GM20431 (cell line): Measurements from ENCODE around the gene RUNX2.

Source experiments
- in situ Hi-C: fragments of 300-500 bp; cut with MseI, MboI; formaldehyde crosslinking; loops from one replicate; pipeline ENCODE4 v1.15.0; 2020; ENCODE audit warnings: low sequenced_read_pairs; ENCODE audit not compliant: unreplicated experiment

The RUNX2 gene

DNA sequence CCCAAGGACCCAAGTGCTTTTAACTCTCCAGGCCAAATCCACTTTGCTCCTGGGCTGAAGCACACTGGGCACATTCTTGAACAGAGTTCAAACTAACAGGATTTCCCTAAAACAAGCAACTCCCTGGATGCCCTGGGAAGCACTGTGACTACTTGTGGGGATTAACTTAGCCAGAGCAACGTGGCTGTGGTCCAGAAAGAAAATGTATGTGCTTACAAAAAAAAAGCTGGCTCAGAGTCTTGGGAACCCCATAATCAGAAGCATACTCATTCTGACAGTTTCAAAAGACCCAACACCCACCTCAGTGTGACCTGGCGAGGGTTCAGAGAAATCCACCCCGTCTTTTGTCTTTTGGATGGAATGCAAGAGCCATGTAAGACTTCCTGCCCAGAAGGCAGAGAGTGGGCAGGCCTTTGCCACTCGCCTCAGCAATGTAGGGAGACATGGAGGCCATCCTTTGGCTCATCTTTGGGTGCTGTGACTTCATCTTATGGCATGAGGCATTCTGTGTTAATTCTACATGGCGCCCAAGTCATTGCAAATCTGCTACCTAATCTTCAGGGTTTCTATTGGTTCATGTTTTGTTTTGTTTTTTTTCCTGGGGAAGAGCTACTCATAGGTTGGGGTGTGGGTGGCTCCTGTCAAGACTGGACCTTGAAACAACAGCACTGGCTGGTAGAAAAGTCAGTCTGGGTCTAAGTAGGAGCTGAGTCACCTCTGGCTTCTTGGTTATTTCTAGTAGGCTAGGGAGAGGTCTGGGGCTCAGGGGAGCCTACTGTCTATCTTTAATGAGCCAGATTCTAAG, 298.2 kb downstream of the RUNX2 start:
- in situ Hi-C loops: no loop called here

DNA sequence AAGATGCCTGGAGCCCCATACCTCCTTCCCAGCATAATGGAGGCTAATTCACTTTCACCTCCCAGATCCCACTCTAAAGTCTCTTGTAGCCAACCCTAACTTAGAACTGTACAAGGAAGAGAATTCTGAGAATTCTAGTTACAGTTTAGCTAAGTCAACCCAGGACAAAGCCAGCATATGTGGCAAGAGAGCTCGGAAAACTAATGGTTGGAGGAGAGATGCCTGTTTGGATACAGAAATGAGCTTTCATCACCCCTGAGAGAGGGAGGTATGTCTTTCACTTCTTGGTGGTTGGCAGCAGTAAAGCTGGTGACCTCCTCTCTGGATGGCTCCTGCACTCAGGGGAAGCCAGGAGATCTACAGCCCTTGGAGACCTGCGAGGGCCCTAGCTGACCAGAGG, 302.2 kb downstream of the RUNX2 start:
- in situ Hi-C loops: no loop called here

DNA sequence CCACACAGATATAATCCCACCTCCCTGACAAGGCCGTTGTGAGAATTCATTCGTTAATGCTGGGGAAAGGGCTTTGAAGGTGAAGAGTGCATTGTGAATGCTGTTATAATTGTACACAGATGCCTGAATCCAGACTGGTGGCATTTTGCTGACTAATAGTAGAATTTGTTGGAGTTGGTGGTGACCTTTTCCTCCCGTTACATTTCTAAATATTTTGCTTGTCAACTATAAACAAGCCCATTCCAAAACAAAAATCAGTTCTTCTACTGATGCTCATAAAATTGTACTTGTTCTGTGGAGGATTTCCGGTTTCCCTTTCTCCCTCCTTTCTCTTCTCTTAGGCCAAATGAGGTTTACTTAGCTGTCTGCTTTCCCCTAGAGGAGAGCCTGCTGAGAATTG, 302.7 kb downstream of the RUNX2 start:
- in situ Hi-C loops: no loop called here

DNA sequence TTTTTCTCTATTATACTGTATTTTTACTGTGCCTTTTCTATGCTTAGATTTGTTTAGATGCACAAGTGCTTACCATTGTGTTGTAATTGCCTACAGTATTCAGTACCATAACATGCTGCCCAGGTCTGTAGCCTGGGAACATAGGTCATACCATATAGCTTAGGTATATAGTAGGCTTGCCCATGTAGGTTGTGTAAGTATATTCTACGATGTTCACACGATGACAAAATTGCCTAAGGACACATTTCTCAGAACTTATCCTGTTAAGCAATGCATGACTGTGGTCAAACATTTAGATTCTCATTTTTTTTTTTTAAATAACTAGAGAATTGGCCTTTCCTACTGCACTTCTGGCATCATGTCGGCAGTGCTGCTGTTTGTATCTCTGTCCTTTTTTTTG, 303.3 kb downstream of the RUNX2 start:
- in situ Hi-C loops: no loop called here

DNA sequence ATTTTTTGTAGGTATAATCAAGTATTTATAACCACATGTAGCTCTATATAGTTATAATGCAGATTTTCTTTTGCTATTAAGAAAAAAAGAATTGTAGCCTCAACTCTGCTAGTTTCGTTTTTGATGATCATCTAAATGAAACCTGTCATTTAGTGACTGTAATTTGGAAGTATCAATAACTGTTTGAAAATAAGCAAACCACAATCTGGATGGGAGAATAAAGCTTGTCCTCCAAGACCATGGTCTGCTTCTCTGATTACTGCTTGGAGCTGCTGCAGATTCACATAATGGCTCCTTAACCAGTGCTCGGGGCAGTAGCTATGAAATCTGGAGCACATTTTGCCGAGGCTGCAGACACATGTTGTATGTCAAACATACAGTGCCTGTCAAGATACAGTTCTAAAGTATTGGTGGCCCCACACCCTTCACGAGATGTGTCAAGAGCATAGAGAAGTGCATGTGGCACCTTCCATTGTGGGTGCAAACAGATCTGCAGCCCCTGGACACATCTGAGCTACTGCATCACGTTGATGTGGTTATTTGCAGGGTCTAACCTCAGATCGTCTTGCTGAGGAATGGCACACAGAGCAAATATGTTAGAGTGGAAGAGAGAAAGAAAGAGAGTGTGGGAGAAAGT, 305.3 kb downstream of the RUNX2 start:
- in situ Hi-C loops: no loop called here

DNA sequence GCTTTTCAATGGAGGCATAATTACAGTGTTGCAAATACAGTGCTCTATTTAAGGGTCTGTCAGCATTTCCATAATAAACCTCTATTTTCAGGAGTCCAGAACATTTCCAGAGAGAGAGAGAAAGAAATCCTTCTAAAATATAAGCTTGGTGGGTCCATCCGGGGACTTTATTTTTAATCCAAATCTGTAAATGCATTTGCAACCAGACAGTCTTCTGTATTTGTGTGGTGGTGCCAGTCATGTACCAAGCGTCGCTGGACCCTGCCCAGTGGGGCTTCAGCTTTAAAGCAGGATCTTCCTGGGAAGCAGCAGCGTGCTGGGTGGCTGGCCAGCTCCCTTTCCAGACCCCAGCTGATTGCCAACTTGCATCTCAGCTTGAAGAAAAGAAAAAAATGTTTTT, 306.1 kb downstream of the RUNX2 start:
- in situ Hi-C loops: no loop called here

DNA sequence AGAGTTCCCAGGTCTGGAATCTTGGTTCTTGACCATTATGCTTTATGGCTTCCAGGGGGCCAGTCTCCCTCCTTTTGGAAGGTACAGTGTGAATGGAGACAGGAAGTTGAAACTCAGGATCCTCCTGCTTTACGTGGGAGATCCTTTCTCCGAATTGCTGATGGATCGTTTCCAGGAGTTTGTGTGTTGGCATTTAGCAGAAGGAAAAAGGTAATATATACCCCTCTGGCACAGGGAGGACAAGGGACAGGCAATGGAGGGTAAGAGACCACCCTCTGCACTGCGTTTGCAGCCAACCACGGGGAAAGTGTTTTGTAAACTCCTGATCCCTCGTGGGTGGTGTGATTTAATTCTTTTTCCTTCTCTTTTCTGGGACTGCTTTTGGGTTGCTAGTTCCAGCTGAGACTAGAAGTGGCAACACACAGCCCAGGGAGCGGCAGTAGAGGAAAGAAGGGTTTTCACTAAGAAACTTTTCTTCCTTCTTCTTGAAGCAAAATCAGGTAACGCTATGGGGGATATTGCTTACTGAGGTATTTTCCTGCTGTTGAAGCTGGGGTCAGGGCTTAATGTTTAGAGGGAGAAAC, 307.2 kb downstream of the RUNX2 start:
- in situ Hi-C loops: no loop called here

DNA sequence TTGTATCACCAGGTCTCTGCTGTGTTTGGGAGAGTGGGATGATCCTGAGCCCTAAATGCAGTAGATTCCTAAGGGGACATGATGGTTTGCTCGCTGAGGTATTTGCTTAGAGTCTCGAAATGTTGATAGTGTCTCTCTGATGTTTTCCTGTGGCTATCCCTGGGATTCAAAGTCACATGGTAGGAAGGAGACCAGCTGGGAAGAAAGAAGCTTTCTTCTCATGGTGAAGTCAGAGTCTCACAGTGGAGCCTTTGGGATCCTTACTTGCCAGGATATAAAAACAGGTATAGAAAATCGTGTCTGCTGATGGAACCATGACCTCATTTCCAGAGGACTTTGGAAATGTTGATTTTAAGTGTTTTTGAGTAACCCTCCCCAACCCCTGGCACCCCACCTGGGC, 308.9 kb downstream of the RUNX2 start:
- in situ Hi-C loops: no loop called here

- in situ Hi-C loops: no loop called here
Measured at GRCh38 chr6:45637611-45638257, 309.6 kb downstream of the RUNX2 start.

GRCh38 chr6:45640081-45640491, 312.0 kb downstream of the RUNX2 start:
- in situ Hi-C loops: no loop called here

GRCh38 chr6:45640811-45641210, 312.7 kb downstream of the RUNX2 start:
- in situ Hi-C loops: no loop called here

- in situ Hi-C loops: no loop called here
Measured at GRCh38 chr6:45642331-45643125, 314.4 kb downstream of the RUNX2 start.

- in situ Hi-C loops: no loop called here
Measured at GRCh38 chr6:45643126-45643525, 315.0 kb downstream of the RUNX2 start.

DNA sequence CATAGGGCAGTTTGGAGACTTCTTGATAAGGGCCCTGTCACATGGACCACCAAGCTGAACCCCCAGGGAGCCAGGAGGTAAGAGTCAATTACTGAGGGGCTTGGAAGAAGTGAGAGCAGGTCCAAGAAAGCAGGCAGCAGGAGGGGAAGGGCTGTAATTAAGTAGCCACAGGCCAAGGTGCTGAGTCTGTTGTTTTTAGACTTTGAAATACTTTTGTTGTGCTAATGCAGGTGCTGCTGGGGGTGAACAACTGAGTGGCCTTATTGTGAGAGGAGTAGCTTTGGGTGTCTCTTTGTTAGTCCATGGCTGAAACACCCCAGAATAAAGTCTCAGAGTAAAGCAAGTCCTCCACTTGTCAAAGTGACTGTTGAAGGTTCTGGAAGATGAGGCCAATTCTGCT, 316.6 kb downstream of the RUNX2 start:
- in situ Hi-C loops: no loop called here

DNA sequence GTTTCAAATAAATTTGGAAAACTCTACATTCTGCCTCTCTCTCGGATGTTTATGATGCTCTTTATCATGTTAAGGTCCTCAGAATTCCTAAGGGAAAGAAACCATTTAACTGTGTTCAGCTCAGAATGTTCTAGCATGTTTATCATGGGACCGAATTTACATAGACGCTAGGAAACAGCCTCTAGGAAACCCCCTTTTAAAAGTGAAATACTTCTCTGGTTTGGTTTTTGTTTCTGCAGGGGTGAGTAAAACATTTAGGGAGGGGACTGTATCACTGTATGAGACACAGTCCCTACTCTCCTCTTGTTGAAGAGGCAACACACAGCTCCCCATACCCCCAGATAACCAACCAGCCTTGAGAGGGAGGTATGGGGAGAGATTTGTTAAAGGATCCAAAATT, 317.2 kb downstream of the RUNX2 start:
- in situ Hi-C loops: no loop called here

- in situ Hi-C loops: no loop called here
Measured at GRCh38 chr6:45647341-45648261, 319.5 kb downstream of the RUNX2 start.

- in situ Hi-C loops: no loop called here
Measured at GRCh38 chr6:45648262-45648620, 320.1 kb downstream of the RUNX2 start.

DNA sequence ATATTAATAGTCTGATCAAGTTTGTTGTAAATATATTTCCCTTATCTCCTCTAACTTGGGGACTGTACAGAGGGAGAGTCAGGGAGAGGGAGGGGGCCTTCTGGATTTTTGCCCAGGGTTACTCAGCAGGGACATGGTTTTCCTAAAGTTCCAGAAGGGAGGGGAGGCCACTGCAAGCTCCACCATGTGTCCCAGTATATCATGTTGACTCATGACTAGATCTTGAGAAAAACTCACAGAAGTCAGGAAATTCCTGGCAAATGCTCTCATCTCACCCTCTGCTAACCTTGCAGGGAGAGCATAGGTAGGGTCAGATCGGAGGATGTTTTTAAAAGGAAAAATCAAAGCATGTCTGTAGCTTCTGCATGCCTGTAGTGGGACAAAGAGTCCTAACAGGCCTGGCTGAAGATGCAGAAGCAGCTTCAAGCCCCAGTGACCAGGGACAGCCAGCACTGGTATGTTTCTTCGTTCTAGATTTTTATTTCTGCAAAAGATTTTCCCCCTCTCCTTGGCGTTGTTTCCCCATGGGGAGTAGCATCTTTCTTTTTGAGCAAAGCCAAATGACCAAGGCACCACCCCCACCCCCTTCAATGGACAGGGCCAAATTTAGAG, 322.5 kb downstream of the RUNX2 start:
- in situ Hi-C loops: no loop called here

- in situ Hi-C loops: no loop called here
Measured at GRCh38 chr6:45651301-45651700, 323.2 kb downstream of the RUNX2 start.
